Measurements from ENCODE around the gene CNTRL. TPM values are rescaled to one million over a fixed set of nuclear protein-coding genes. Genes with fewer than 3 reads are reported as not detected.

CNTRL gene
- polyA plus RNA-seq, 1 experiment = 8.3 TPM

DNA sequence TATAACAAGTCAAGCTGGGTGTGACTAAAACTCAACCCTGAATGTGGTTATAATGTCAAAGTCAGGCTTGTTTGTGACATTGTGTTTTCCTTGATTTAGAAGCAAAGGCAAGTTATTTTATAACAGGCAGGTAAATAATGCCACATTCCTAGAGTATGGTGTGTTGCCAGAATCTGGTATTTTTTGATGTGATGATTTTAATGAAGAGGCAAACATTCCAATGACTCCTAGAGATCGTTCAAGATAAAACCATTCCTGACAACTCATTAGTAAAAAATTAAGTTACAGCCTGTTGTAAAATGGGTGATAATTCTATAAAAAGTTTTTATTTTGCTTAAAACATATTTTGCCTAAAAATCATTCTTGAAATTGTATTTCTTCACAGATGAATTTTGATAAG is 67.0 kb downstream of the CNTRL start:
- ChIA-PET CTCF (no interaction called here), POLR2A (no interaction called here)
- no peak for DNase-seq (ENCODE audit: low read depth, low spot score)
- TF ChIP-seq, protein P1, sequence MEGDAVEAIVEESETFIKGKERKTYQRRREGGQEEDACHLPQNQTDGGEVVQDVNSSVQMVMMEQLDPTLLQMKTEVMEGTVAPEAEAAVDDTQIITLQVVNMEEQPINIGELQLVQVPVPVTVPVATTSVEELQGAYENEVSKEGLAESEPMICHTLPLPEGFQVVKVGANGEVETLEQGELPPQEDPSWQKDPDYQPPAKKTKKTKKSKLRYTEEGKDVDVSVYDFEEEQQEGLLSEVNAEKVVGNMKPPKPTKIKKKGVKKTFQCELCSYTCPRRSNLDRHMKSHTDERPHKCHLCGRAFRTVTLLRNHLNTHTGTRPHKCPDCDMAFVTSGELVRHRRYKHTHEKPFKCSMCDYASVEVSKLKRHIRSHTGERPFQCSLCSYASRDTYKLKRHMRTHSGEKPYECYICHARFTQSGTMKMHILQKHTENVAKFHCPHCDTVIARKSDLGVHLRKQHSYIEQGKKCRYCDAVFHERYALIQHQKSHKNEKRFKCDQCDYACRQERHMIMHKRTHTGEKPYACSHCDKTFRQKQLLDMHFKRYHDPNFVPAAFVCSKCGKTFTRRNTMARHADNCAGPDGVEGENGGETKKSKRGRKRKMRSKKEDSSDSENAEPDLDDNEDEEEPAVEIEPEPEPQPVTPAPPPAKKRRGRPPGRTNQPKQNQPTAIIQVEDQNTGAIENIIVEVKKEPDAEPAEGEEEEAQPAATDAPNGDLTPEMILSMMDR (IDR thresholded peaks at IDR 0.05; ENCODE audit: low read depth, low read length) = no peak
- Histone ChIP-seq H3K27me3 (ENCODE audit: control insufficient read depth, insufficient read depth, low read length) (no peaks in the 10 kb centered on the region), H3K27ac (ENCODE audit: low read depth, low read length) (no peak overlapping the region), H3K4me3 (ENCODE audit: low read depth, low read length) (no peak overlapping the region), H3K9me3 (ENCODE audit: control insufficient read depth, insufficient read depth, low read length) (no peaks in the 10 kb centered on the region)

DNA sequence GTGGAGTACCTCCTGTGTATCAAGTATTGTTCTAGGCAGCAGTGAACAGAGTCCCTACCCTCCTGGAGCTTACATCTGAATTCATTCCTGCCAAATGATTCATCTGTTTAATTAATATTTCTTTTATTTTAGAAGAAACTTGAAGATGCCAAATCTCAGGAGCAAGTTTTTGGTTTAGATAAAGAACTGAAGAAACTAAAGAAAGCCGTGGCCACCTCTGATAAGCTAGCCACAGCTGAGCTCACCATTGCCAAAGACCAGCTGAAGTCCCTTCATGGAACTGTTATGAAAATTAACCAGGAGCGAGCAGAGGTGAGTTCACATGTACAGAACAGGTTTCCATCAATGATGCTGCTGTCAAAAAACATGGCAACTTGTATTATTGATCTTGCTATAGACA is 69.0 kb downstream of the CNTRL start:
- CTCF ChIA-PET = no interaction called here
- H3K27me3 ChIP-seq (ENCODE audit: control insufficient read depth, insufficient read depth, low read length) = no peaks in the 10 kb centered on the region
- no peaks in the 10 kb centered on the region for H3K9me3 ChIP-seq (ENCODE audit: control insufficient read depth, insufficient read depth, low read length)
- TF ChIP-seq, protein P1 (IDR thresholded peaks at IDR 0.05; ENCODE audit: low read depth, low read length) = no peak
- POLR2A ChIA-PET = no interaction called here
- H3K4me3 ChIP-seq (ENCODE audit: low read depth, low read length) = no peak overlapping the region
- no peak for DNase-seq (ENCODE audit: low read depth, low spot score)
- no peak overlapping the region for H3K27ac ChIP-seq (ENCODE audit: low read depth, low read length)

DNA sequence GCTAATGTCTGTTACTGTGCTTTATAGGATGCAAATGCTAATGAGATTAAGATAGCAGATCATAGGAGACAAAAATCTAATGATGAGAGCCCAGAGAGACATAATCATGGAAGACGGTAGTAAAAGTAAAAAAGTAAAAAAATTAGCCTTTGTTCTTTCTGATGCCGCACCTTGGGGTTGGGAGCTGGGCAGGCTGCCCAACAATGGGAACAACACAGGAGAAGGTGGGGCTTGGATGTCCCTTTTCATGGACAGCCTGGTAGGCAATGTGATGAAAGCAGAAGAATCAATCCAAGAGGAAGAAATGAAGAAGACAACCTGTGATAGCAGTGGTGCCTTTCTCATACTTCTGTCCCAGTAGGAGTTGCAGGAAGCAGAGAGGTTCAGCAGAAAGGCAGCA is 69.7 kb downstream of the CNTRL start:
- H3K4me3 ChIP-seq (ENCODE audit: low read depth, low read length) = no peak overlapping the region
- ChIA-PET POLR2A (no interaction called here), CTCF (no interaction called here)
- no peaks in the 10 kb centered on the region for H3K27me3 ChIP-seq (ENCODE audit: control insufficient read depth, insufficient read depth, low read length)
- H3K9me3 ChIP-seq (ENCODE audit: control insufficient read depth, insufficient read depth, low read length) = no peaks in the 10 kb centered on the region
- no peak overlapping the region for H3K27ac ChIP-seq (ENCODE audit: low read depth, low read length)
- TF ChIP-seq, protein P1 (IDR thresholded peaks at IDR 0.05; ENCODE audit: low read depth, low read length) = no peak
- DNase-seq (ENCODE audit: low read depth, low spot score) = no peak

- no peak for DNase-seq (ENCODE audit: low read depth, low spot score)
- ChIA-PET CTCF (interaction anchor here (0.6 kb wide), 1 partner anchor 166 kb away, joined by 4 read pairs; no protein-coding TSS in a partner anchor), POLR2A (no interaction called here)
- Histone ChIP-seq H3K27ac (ENCODE audit: low read depth, low read length) (no peak overlapping the region), H3K4me3 (ENCODE audit: low read depth, low read length) (no peak overlapping the region), H3K27me3 (ENCODE audit: control insufficient read depth, insufficient read depth, low read length) (no peaks in the 10 kb centered on the region), H3K9me3 (ENCODE audit: control insufficient read depth, insufficient read depth, low read length) (no peaks in the 10 kb centered on the region)
- TF ChIP-seq, protein P1 (IDR thresholded peaks at IDR 0.05; ENCODE audit: low read depth, low read length) = no peak
These were observed 75.4 kb downstream of the CNTRL start for GRCh38 chr9:121150188-121150587.

DNA sequence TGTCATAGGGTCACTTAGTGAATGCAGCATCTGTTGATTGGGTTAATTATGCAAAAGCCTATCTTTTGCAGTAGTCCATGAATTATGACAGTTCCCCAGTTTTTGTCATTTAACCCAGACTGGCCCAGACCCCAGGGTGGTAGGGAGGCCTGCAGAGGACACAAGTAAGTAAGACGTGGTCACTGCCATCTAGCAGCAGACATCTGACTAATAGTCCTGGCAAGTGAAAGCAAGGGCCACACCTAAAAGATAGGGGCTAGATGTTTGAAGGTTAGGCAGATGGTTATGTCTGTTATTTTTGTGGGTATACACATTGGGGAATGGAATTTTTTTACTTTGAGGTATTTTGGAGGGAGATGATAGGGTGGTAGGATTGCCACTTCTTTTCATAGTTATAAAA is 78.9 kb downstream of the CNTRL start:
- POLR2A ChIA-PET = no interaction called here
- Histone ChIP-seq H3K27ac (ENCODE audit: low read depth, low read length) (no peak overlapping the region), H3K9me3 (ENCODE audit: control insufficient read depth, insufficient read depth, low read length) (no peaks in the 10 kb centered on the region), H3K4me3 (ENCODE audit: low read depth, low read length) (no peak overlapping the region), H3K27me3 (ENCODE audit: control insufficient read depth, insufficient read depth, low read length) (no peaks in the 10 kb centered on the region)
- TF ChIP-seq, protein P1 (IDR thresholded peaks at IDR 0.05; ENCODE audit: low read depth, low read length) = no peak
- no peak for DNase-seq (ENCODE audit: low read depth, low spot score)
- CTCF ChIA-PET = no interaction called here
